PFSK-1 (cell line): ENCODE results near the gene MYO10.

ENCODE experiments used
- SIN3A ChIP-seq: IDR thresholded peaks from 2 replicates; pipeline ENCODE4 v1.6.1; 2012; ENCODE audit warnings: mild to moderate bottlenecking, low read length, moderate library complexity, borderline replicate concordance; ENCODE audit not compliant: insufficient read depth
- TAF1 ChIP-seq: IDR thresholded peaks from 2 replicates; pipeline ENCODE4 v1.6.1; 2012; ENCODE audit warnings: low read length, control low read depth, borderline replicate concordance; ENCODE audit not compliant: insufficient read depth

GRCh38 chr5:16744164-16744880, 191.8 kb downstream of the MYO10 start:
- TF ChIP-seq TAF1 (no peak), SIN3A (no peak)
